HepG2 (cell line): ENCODE data around the gene ABCD4. TPM values are rescaled to one million over a fixed set of nuclear protein-coding genes. Genes with fewer than 3 reads are reported as not detected.
A peak's percentile ranks its signal among the peaks of the same experiment; 100 is the strongest.

Experiments used
- GATAD2A ChIP-seq: IDR thresholded peaks from 2 replicates; pipeline ENCODE4 v1.6.1; 2016
- IRX3 ChIP-seq: sonication (generic); formaldehyde crosslinking; IDR thresholded peaks from 2 replicates; pipeline ENCODE4 v1.8.1; 2023; ENCODE audit warnings: mild to moderate bottlenecking, low read depth, missing genetic modification reagents, borderline replicate concordance
- MBNL3 ChIP-seq: fragments of 250-450 bp; sonication (Bioruptor Pico); conservative IDR thresholded peaks from 2 replicates; pipeline ENCODE4 v1.8.0; 2022; ENCODE audit warnings: mild to moderate bottlenecking, inconsistent platforms
- ZFP37 ChIP-seq: sonication (generic); formaldehyde crosslinking; IDR thresholded peaks from 2 replicates; pipeline ENCODE4 v1.4.0; 2020; ENCODE audit warnings: missing genetic modification reagents, borderline replicate concordance
- ZNF530 ChIP-seq: sonication (generic); formaldehyde crosslinking; IDR thresholded peaks from 2 replicates; pipeline ENCODE4 v1.5.0; 2020; ENCODE audit warnings: low read depth, mild to moderate bottlenecking, missing genetic modification reagents
- ZNF749 ChIP-seq: sonication (generic); formaldehyde crosslinking; IDR thresholded peaks from 2 replicates; pipeline ENCODE4 v1.8.0; 2022; ENCODE audit warnings: mild to moderate bottlenecking, missing genetic modification reagents, moderate library complexity, borderline replicate concordance
- ZNF883 ChIP-seq: sonication (generic); formaldehyde crosslinking; IDR thresholded peaks from 2 replicates; pipeline ENCODE4 v1.5.1; 2020; ENCODE audit warnings: mild to moderate bottlenecking, missing genetic modification reagents; ENCODE audit errors: not compliant biosample characterization
- polyA plus RNA-seq, 8 experiments: library from polyadenylated mRNA; depleted of rRNA in 3 of 8; stranded (reverse) in 7 of 8; unstranded in 1 of 8; fragments of >200 nt; fragmentation: Illumina TruSeq in 4 of 8; extraction: Trizol in 4 of 8; gene quantifications; 2 replicates each; pipeline versions ENCODE4 v1.2.1 to v1.2.3, GENCODE V29; 2011 to 2016; ENCODE audit warnings: low read depth in 4 of 8, missing spikeins in 1 of 8, mixed read lengths in 1 of 8; ENCODE audit not compliant: insufficient read depth in 1 of 8
- total RNA-seq, 5 experiments: library from RNA; depleted of rRNA; stranded (reverse); fragments of >200 nt; fragmentation: Illumina TruSeq; extraction: Trizol; gene quantifications; 2 replicates each; pipeline ENCODE4 v1.2.3, GENCODE V29; 2016; ENCODE audit warnings: low read depth in 1 of 5
- TF ChIP-seq, protein P1 (sequence below): sonication (generic); formaldehyde crosslinking; IDR thresholded peaks from 2 replicates; pipeline ENCODE4 v1.5.0; 2020; ENCODE audit warnings: mild to moderate bottlenecking, missing genetic modification reagents, borderline replicate concordance
- TF ChIP-seq, protein P2 (sequence below): sonication (generic); formaldehyde crosslinking; IDR thresholded peaks from 2 replicates; pipeline ENCODE4 v1.8.1; 2022; ENCODE audit warnings: mild to moderate bottlenecking, missing genetic modification reagents
- TF ChIP-seq, protein P3 (sequence below): sonication (generic); formaldehyde crosslinking; IDR thresholded peaks from 2 replicates; pipeline ENCODE4 v1.5.0; 2020; ENCODE audit warnings: mild to moderate bottlenecking, missing genetic modification reagents, borderline replicate concordance
- TF ChIP-seq, protein P4 (sequence below): sonication (generic); formaldehyde crosslinking; IDR thresholded peaks from 2 replicates; pipeline ENCODE4 v1.4.0; 2020; ENCODE audit warnings: mild to moderate bottlenecking, low read depth, missing genetic modification reagents
- TF ChIP-seq, protein P5 (sequence below): sonication (generic); formaldehyde crosslinking; conservative IDR thresholded peaks from 2 replicates; pipeline ENCODE4 v1.4.0; 2020; ENCODE audit warnings: missing genetic modification reagents
- TF ChIP-seq, protein P6 (sequence below): sonication (generic); formaldehyde crosslinking; IDR thresholded peaks from 2 replicates; pipeline ENCODE4 v1.5.0; 2020; ENCODE audit warnings: mild to moderate bottlenecking, missing genetic modification reagents, moderate library complexity

ABCD4 gene
- total and polyA plus RNA-seq, 2 of the 13 experiments (the other 11 are each of a cell fraction or from before 2014, with no cell fraction given): 47.5 to 50.5 TPM

DNA sequence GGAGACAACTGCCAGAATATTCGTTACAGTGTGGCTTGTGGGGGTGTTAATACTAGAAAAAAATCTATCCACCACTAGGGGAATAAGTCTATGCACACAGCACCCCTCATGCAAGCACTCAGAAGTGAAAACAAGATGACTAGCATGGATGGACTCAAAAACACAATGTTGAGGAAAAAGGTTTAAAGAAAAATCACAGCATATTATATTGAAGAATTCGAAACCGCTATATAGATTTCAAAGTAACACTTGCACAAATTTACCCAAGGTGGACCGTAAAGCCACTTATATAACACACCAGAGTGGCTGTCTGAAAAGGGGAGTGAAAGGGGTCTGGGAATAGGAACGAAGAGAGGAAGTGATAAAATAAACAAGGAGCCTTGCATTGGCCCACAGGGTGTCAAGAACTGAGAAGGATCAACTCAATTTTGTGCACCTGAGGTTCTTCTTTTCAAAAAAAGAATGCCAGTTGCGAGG, 544 bp downstream of the ABCD4 start (continued):
- TF ChIP-seq, protein P1, sequence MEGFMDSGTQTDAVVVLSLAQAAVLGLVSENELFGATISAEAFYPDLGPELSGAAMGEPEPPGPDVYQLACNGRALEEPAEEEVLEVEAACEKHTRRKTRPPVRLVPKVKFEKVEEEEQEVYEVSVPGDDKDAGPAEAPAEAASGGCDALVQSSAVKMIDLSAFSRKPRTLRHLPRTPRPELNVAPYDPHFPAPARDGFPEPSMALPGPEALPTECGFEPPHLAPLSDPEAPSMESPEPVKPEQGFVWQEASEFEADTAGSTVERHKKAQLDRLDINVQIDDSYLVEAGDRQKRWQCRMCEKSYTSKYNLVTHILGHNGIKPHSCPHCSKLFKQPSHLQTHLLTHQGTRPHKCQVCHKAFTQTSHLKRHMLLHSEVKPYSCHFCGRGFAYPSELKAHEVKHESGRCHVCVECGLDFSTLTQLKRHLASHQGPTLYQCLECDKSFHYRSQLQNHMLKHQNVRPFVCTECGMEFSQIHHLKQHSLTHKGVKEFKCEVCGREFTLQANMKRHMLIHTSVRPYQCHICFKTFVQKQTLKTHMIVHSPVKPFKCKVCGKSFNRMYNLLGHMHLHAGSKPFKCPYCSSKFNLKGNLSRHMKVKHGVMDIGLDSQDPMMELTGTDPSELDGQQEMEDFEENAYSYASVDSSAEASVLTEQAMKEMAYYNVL (CRISPR knock-in tag): no peak
- TF ChIP-seq ZNF883 (CRISPR knock-in tag) (no peak), ZFP37 (no peak), ZNF749 (CRISPR knock-in tag) (no peak), MBNL3 (no peak), GATAD2A (CRISPR knock-in tag) (peak; percentile 33), ZNF530 (CRISPR knock-in tag) (no peak), IRX3 (CRISPR knock-in tag) (no peak)
- TF ChIP-seq, protein P2, sequence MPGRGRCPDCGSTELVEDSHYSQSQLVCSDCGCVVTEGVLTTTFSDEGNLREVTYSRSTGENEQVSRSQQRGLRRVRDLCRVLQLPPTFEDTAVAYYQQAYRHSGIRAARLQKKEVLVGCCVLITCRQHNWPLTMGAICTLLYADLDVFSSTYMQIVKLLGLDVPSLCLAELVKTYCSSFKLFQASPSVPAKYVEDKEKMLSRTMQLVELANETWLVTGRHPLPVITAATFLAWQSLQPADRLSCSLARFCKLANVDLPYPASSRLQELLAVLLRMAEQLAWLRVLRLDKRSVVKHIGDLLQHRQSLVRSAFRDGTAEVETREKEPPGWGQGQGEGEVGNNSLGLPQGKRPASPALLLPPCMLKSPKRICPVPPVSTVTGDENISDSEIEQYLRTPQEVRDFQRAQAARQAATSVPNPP: no peak
- TF ChIP-seq, protein P3, sequence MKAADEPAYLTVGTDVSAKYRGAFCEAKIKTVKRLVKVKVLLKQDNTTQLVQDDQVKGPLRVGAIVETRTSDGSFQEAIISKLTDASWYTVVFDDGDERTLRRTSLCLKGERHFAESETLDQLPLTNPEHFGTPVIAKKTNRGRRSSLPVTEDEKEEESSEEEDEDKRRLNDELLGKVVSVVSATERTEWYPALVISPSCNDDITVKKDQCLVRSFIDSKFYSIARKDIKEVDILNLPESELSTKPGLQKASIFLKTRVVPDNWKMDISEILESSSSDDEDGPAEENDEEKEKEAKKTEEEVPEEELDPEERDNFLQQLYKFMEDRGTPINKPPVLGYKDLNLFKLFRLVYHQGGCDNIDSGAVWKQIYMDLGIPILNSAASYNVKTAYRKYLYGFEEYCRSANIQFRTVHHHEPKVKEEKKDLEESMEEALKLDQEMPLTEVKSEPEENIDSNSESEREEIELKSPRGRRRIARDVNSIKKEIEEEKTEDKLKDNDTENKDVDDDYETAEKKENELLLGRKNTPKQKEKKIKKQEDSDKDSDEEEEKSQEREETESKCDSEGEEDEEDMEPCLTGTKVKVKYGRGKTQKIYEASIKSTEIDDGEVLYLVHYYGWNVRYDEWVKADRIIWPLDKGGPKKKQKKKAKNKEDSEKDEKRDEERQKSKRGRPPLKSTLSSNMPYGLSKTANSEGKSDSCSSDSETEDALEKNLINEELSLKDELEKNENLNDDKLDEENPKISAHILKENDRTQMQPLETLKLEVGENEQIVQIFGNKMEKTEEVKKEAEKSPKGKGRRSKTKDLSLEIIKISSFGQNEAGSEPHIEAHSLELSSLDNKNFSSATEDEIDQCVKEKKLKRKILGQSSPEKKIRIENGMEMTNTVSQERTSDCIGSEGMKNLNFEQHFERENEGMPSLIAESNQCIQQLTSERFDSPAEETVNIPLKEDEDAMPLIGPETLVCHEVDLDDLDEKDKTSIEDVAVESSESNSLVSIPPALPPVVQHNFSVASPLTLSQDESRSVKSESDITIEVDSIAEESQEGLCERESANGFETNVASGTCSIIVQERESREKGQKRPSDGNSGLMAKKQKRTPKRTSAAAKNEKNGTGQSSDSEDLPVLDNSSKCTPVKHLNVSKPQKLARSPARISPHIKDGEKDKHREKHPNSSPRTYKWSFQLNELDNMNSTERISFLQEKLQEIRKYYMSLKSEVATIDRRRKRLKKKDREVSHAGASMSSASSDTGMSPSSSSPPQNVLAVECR (CRISPR knock-in tag): no peak
- TF ChIP-seq, protein P4, sequence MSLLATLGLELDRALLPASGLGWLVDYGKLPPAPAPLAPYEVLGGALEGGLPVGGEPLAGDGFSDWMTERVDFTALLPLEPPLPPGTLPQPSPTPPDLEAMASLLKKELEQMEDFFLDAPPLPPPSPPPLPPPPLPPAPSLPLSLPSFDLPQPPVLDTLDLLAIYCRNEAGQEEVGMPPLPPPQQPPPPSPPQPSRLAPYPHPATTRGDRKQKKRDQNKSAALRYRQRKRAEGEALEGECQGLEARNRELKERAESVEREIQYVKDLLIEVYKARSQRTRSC (CRISPR knock-in tag): no peak
- TF ChIP-seq, protein P5, sequence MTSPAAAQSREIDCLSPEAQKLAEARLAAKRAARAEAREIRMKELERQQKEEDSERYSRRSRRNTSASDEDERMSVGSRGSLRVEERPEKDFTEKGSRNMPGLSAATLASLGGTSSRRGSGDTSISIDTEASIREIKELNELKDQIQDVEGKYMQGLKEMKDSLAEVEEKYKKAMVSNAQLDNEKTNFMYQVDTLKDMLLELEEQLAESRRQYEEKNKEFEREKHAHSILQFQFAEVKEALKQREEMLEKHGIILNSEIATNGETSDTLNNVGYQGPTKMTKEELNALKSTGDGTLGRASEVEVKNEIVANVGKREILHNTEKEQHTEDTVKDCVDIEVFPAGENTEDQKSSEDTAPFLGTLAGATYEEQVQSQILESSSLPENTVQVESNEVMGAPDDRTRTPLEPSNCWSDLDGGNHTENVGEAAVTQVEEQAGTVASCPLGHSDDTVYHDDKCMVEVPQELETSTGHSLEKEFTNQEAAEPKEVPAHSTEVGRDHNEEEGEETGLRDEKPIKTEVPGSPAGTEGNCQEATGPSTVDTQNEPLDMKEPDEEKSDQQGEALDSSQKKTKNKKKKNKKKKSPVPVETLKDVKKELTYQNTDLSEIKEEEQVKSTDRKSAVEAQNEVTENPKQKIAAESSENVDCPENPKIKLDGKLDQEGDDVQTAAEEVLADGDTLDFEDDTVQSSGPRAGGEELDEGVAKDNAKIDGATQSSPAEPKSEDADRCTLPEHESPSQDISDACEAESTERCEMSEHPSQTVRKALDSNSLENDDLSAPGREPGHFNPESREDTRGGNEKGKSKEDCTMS: no peak
- TF ChIP-seq, protein P6, sequence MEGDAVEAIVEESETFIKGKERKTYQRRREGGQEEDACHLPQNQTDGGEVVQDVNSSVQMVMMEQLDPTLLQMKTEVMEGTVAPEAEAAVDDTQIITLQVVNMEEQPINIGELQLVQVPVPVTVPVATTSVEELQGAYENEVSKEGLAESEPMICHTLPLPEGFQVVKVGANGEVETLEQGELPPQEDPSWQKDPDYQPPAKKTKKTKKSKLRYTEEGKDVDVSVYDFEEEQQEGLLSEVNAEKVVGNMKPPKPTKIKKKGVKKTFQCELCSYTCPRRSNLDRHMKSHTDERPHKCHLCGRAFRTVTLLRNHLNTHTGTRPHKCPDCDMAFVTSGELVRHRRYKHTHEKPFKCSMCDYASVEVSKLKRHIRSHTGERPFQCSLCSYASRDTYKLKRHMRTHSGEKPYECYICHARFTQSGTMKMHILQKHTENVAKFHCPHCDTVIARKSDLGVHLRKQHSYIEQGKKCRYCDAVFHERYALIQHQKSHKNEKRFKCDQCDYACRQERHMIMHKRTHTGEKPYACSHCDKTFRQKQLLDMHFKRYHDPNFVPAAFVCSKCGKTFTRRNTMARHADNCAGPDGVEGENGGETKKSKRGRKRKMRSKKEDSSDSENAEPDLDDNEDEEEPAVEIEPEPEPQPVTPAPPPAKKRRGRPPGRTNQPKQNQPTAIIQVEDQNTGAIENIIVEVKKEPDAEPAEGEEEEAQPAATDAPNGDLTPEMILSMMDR (CRISPR knock-in tag): peak; percentile 34
